K562 (cell line): ENCODE results near the gene SDF4. TPM values are rescaled to one million over a fixed set of nuclear protein-coding genes. Genes with fewer than 3 reads are reported as not detected.

Experiments used
- ATAC-seq: fragments of 200-7000 bp; cut with Tn5 transposase; 3 replicates; pipeline ENCODE4 v1.9.1; 2020; ENCODE audit warnings: moderate library complexity
- BruUV-seq: library from RNA; stranded (reverse); fragments of 400-500 nt; replicated peaks from 2 replicates; lab custom pipeline; 2021; lab: Mats Ljungman, UMichigan
- CTCF ChIA-PET: fragments of 300-600 bp; formaldehyde crosslinking; extraction: SDS; loops from one replicate; lab custom pipeline; 2021; ENCODE audit warnings: low intra/inter-chr PET ratio; lab: Yijun Ruan, JAX
- POLR2A ChIA-PET: fragments of 300-600, 350-650 bp; sonication (Branson Sonifier 250); formaldehyde crosslinking; extraction: SDS; loops from one replicate; lab custom pipeline; 2021; ENCODE audit warnings: antibody characterized with exemption, inconsistent platforms; lab: Yijun Ruan, JAX
- DNase-seq, 4 experiments: peaks; one replicate each; pipeline versions ENCODE4 v3.0.0 to v3.0.0-alpha.2; 2011 to 2018; ENCODE audit warnings: low spot score in 3 of 4, mixed read lengths in 3 of 4; ENCODE audit errors: extremely low read depth in 1 of 4
- FAIRE-seq: peaks from 2 replicates; lab custom pipeline; 2011; peaks lifted over from hg19 to GRCh38; lab: Jason Lieb, UNC
- H2AFZ ChIP-seq: 2 replicates; pipeline ENCODE4 v1.6.0; 2011; ENCODE audit warnings: low read depth, low read length, control low read depth, inconsistent platforms
- H3K27ac ChIP-seq: fragments of 200-600 bp; 3 replicates; pipeline ENCODE4 v1.8.0; 2011; ENCODE audit warnings: low read depth, mild to moderate bottlenecking, control low read depth, inconsistent platforms, low read length, moderate library complexity, mixed read lengths; ENCODE audit errors: extremely low read depth
- H3K27me3 ChIP-seq, 2 experiments: fragments of 300-600 bp in 1 of 2; 2 replicates in 1 of 2; 3 replicates in 1 of 2; pipeline versions ENCODE4 v1.6.0 to v1.8.0; 2011; ENCODE audit warnings: inconsistent platforms in 2 of 2, low read length in 2 of 2, mild to moderate bottlenecking in 1 of 2, mixed read lengths in 1 of 2, moderate library complexity in 1 of 2; ENCODE audit not compliant: control insufficient read depth in 2 of 2, insufficient read depth in 2 of 2
- H3K36me3 ChIP-seq: fragments of 300-600 bp; 3 replicates; pipeline ENCODE4 v1.8.0; 2011; ENCODE audit warnings: mild to moderate bottlenecking, low read length, inconsistent platforms; ENCODE audit not compliant: control insufficient read depth, insufficient read depth
- H3K4me1 ChIP-seq, 2 experiments: fragments of 200-600 bp in 1 of 2; replicated peaks in 1 of 2; 2 replicates in 1 of 2; 3 replicates in 1 of 2; pipeline versions ENCODE4 v1.5.1 to v1.8.0; 2011; ENCODE audit warnings: inconsistent platforms in 2 of 2, low read length in 2 of 2, mild to moderate bottlenecking in 1 of 2, mixed read lengths in 1 of 2, moderate library complexity in 1 of 2; ENCODE audit not compliant: control insufficient read depth in 2 of 2, insufficient read depth in 2 of 2
- H3K4me2 ChIP-seq: 2 replicates; pipeline ENCODE4 v1.6.1; 2011; ENCODE audit warnings: low read length, control low read depth, inconsistent platforms, mixed read lengths; ENCODE audit not compliant: insufficient read depth
- H3K4me3 ChIP-seq: fragments of 200-600 bp; sonication (generic), shearing (Covaris generic); 2 replicates; pipeline ENCODE4 v1.5.1; 2016; ENCODE audit warnings: control low read depth, inconsistent platforms
- H3K79me2 ChIP-seq: fragments of 200-600 bp; 3 replicates; pipeline ENCODE4 v1.8.0; 2011; ENCODE audit warnings: low read length, inconsistent platforms; ENCODE audit not compliant: control insufficient read depth, insufficient read depth
- H3K9ac ChIP-seq, 2 experiments: 2 replicates each; pipeline versions ENCODE4 v1.6.0 to v1.6.1; 2011; ENCODE audit warnings: low read depth in 2 of 2, low read length in 2 of 2, control low read depth in 1 of 2, inconsistent platforms in 1 of 2, mild to moderate bottlenecking in 1 of 2, mixed read lengths in 1 of 2; ENCODE audit not compliant: insufficient read depth in 1 of 2
- H3K9me1 ChIP-seq: one replicate; pipeline ENCODE4 v1.6.0; 2011; ENCODE audit warnings: inconsistent platforms, mild to moderate bottlenecking, low read length, moderate library complexity; ENCODE audit not compliant: control insufficient read depth, insufficient read depth
- H3K9me3 ChIP-seq: replicated peaks from 2 replicates; pipeline ENCODE4 v1.5.1; 2011; ENCODE audit warnings: low read depth, low read length, inconsistent platforms; ENCODE audit not compliant: control insufficient read depth, insufficient read depth
- H4K20me1 ChIP-seq: replicated peaks from 2 replicates; pipeline ENCODE4 v1.6.1; 2011; ENCODE audit warnings: low read length, inconsistent platforms, mixed read lengths; ENCODE audit not compliant: control insufficient read depth, insufficient read depth
- MED1 ChIP-seq: sonication (generic); formaldehyde crosslinking; IDR thresholded peaks from 2 replicates; pipeline ENCODE4 v1.8.1; 2023; ENCODE audit warnings: missing genetic modification reagents, borderline replicate concordance
- POLR2G ChIP-seq: fragments of 200-400 bp; formaldehyde crosslinking; IDR thresholded peaks from 2 replicates; pipeline ENCODE4 v1.6.1; 2017; ENCODE audit warnings: low read depth, mild to moderate bottlenecking, antibody characterized with exemption, low read length, moderate library complexity
- SNAPC5 ChIP-seq: fragments of 250-450 bp; sonication (Bioruptor Pico); IDR thresholded peaks from 2 replicates; pipeline ENCODE4 v1.8.0; 2021; ENCODE audit warnings: moderate library complexity, mild to moderate bottlenecking, inconsistent platforms
- TOE1 ChIP-seq, 2 experiments: fragments of 450-650 bp in 1 of 2; sonication (generic) in 1 of 2; formaldehyde crosslinking in 1 of 2; IDR thresholded peaks; 2 replicates each; pipeline versions ENCODE4 v1.7.1 to v1.8.0; 2016 to 2022; ENCODE audit warnings: borderline replicate concordance in 2 of 2, mild to moderate bottlenecking in 2 of 2, antibody characterized with exemption in 1 of 2, inconsistent platforms in 1 of 2, low read depth in 1 of 2, missing genetic modification reagents in 1 of 2, moderate library complexity in 1 of 2
- XRCC5 ChIP-seq: fragments of 200-400 bp; formaldehyde crosslinking; IDR thresholded peaks from 2 replicates; pipeline ENCODE4 v1.6.1; 2017; ENCODE audit warnings: low read depth, mild to moderate bottlenecking, low read length
- ZNF280B ChIP-seq: fragments of 250-450 bp; sonication (Bioruptor Pico); IDR thresholded peaks from 2 replicates; pipeline ENCODE4 v1.5.1; 2021; ENCODE audit warnings: mild to moderate bottlenecking
- WGBS: fragments of 100-300 bp; shearing (Covaris generic); methylation state at CpG from one replicate; pipeline ENCODE4 v1.1.6; 2016; ENCODE audit warnings: low coverage, mixed read lengths; ENCODE audit not compliant: insufficient coverage; ENCODE audit errors: missing lambda C conversion rate; 5-methylcytosine and 5-hydroxymethylcytosine counted together
- in situ Hi-C: fragments of 300-500 bp; cut with MboI; formaldehyde crosslinking; loops from 4 replicates; pipeline ENCODE4 v1.15.0; 2018; ENCODE audit warnings: inconsistent platforms, mixed read lengths
- intact Hi-C: fragments of 100-400 bp; cut with micrococcal nuclease; formaldehyde crosslinking; loops from 2 replicates; pipeline ENCODE4 v1.14.2; 2022
- polyA plus RNA-seq, 8 experiments: library from polyadenylated mRNA; depleted of rRNA in 4 of 8; stranded (reverse) in 5 of 8; unstranded in 3 of 8; fragments of >200 nt; fragmentation: Nextera tagmentation in 2 of 8; fragmentation: Illumina TruSeq in 1 of 8; extraction: Ambion mirVana in 2 of 8; extraction: Trizol in 1 of 8; gene quantifications; 2 replicates each; pipeline versions ENCODE4 v1.2.1 to v1.2.3, GENCODE V29; 2011 to 2014; ENCODE audit warnings: inconsistent platforms in 1 of 8, missing spikeins in 1 of 8
- total RNA-seq, 7 experiments: library from RNA; depleted of rRNA in 6 of 7; stranded (reverse); fragments of >200 nt in 6 of 7; fragmentation: Illumina TruSeq in 2 of 7; extraction: Trizol in 2 of 7; gene quantifications; 2 replicates each; pipeline versions ENCODE4 v1.2.1 to v1.2.3, GENCODE V29; 2011 to 2021; ENCODE audit warnings: low replicate concordance in 1 of 7

The SDF4 gene
- total and polyA plus RNA-seq, 9 of the 15 experiments (the other 6 are each of a cell fraction or from before 2014, with no cell fraction given), result 0.35 to 160 (median 65.2) TPM

GRCh38 chr1:1220197-1220596 is 11.6 kb downstream of the SDF4 start:
- no peak overlapping the region for H3K4me2 ChIP-seq
- no peak overlapping the region for H3K4me3 ChIP-seq
- H3K9me1 ChIP-seq, result no peaks in the 10 kb centered on the region
- ChIA-PET CTCF (no interaction called here), POLR2A (interaction anchor here (0.7 to 1.5 kb wide), 2 partner anchors 11 to 69 kb away, joined by 3 to 6 read pairs; partner anchors contain the start of genes B3GALT6 and SDF4)
- no peak overlapping the region for H3K9ac ChIP-seq
- peaks cover 3% of the 10 kb centered on the region; the same call in 1 of the 2 replicates for H4K20me1 ChIP-seq
- no peaks in the 10 kb centered on the region for H3K9me3 ChIP-seq
- H3K27ac ChIP-seq, result no peak overlapping the region
- BruUV-seq, result no TSS peak
- in situ Hi-C loops (no loop called here), intact Hi-C loops (no loop called here)
- H2AFZ ChIP-seq, result no peak overlapping the region
- TF ChIP-seq MED1 (CRISPR knock-in tag) (no peak), SNAPC5 (CRISPR knock-in tag) (no peak), POLR2G (peak; percentile 54; the same call in 1 of the 2 replicates), TOE1 (IDR thresholded peaks at IDR 0.05; ENCODE audit: borderline replicate concordance) (no peak), TOE1 (CRISPR knock-in tag; IDR thresholded peaks at IDR 0.05; ENCODE audit: borderline replicate concordance, low read depth) (no peak), ZNF280B (CRISPR knock-in tag) (no peak), XRCC5 (no peak)
- H3K36me3 ChIP-seq, result peaks cover 94% of the 10 kb centered on the region; the same call in 2 of the 3 replicates
- ATAC-seq, result no peak
- peaks cover 13% of the 10 kb centered on the region; the same call in 2 of the 3 replicates for H3K79me2 ChIP-seq
- H3K27me3 ChIP-seq, result no peaks in the 10 kb centered on the region
- H3K4me1 ChIP-seq, result peaks cover 0 to 60% of the 10 kb centered on the region in 2 experiments; a peak in 1 of 5 replicates
- peak in 2 of 4 experiments; percentile 44 to 47 for DNase-seq
- WGBS, result 94% methylated on average over 17 of the region's 24 CpGs
- FAIRE-seq, result no peak
